Muscle of back (tissue), 11 donors: ENCODE results near the gene TTC7B. TPM values are rescaled to one million over a fixed set of nuclear protein-coding genes. Genes with fewer than 3 reads are reported as not detected.
"Not testable (repeated sequence)": the region's sequence is repeated elsewhere in the genome, so short reads cannot be mapped to it uniquely, and the experiment has no call there.

Source experiments
- DNase-seq, 3 donors: peaks; one replicate each; pipeline versions ENCODE4 v3.0.0 to v3.0.0-alpha.2; 2013
- polyA plus RNA-seq, 10 donors: library from polyadenylated mRNA; unstranded; fragments of 120-200 nt; gene quantifications; one replicate each; pipeline ENCODE4 v1.2.1, GENCODE V29; 2013; ENCODE audit not compliant: insufficient read length in 10 of 10

TTC7B gene
- polyA plus RNA-seq, 10 donors: 29.4 to 44.0 (median 38.3) TPM

DNA sequence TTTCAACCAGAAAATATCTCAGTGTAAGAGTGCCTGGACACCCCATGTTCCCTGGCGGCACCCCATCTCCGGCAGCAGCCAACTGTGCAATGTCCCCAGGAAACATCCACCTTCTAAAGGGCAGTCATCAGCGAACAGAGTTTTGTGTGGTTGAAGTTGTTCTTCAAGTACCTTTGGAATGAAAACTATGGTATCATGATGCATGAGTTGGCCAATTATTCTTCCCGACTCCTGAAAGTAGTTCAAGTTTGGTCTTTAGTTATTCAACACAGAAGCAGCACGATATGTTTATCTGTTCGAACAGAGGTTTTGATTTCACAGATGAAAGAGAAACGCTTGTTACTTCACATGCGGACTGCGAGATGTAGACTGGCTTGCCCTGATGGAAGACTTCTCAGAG is 21.1 kb upstream of the TTC7B start:
- DNase-seq: no peak

DNA sequence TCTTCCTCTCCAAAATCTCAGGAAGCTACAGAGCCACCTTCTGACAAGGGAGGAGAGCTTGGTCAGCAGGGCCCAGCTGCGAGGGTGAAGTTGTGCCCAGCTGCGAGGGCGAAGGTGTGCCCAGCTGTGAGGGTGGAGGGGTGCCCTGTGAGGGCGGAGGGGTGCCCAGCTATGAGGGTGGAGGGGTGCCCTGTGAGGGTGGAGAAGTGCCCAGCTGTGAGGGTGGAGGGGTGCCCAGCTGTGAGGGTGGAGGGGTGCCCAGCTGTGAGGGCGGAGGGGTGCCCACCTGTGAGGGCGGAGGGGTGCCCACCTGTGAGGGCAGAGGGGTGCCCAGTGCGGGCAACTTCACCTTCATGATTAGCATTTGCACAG is 20.4 kb upstream of the TTC7B start:
- DNase-seq: no peak

GRCh38 chr14:90831821-90832220 is 15.6 kb upstream of the TTC7B start:
- DNase-seq: no peak

GRCh38 chr14:90830931-90831701 is 14.9 kb upstream of the TTC7B start:
- no peak for DNase-seq

- DNase-seq: no peak
Observed at GRCh38 chr14:90829677-90830076, 13.4 kb upstream of the TTC7B start.

GRCh38 chr14:90828642-90829487 is 12.6 kb upstream of the TTC7B start:
- peak in 1 of 3 donors; percentile 62 for DNase-seq

DNA sequence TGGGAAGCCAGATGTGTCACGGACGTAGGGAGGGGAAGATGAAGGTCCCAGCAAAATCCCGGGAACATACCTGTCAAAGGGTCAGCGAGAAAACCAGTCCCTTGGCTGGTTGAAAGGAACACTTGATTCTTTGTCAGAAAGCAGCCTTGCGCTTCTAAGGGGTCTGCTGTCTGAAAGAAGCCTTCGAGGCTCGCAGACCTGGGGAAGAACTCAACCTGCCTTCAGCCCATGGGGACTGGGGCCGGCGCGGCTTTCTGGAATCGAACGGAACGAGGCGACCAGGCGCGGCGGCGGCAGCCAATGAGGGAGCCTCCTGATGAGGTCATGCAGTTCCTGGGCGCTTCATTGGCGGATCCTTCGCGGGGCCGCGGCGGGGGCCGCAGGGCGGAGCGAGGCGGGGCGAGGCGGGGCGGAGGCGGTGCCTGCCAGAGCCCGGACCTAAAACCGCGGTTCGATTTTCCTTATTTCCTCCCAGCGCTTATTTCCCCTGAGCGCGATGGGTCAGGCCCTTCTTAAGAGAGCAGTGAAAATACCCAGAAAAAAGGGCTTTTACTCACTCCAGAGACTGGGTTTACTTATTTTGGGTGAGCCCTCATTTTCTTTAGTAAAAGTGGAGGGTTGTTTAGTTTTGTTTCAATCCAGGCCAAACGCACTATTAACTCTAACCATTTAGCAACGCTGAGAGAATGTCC is 11.8 kb upstream of the TTC7B start:
- peak; percentile 88 to 98 (median 94) for DNase-seq

DNA sequence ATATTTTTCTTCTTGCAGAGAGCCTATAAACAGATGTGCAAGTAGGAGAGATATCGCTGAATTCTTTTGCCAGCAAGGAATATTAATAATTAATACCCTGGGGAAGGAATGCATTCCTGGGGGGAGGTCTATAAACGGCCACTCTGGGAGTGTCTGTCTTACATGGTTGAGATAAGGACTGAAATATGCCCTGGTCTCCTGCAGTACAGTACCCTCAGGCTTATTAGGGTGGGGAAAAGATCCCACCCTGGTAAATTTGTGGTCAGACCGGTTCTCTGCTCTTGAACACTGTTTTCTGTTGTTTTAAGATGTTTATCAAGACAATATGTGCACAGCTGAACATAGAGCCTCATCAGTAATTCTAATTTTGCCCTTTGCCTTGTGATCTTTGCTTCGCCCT is 7.3 kb upstream of the TTC7B start:
- not testable (repeated sequence) for DNase-seq

GRCh38 chr14:90820958-90821357 is 4.7 kb upstream of the TTC7B start:
- DNase-seq: no peak

DNA sequence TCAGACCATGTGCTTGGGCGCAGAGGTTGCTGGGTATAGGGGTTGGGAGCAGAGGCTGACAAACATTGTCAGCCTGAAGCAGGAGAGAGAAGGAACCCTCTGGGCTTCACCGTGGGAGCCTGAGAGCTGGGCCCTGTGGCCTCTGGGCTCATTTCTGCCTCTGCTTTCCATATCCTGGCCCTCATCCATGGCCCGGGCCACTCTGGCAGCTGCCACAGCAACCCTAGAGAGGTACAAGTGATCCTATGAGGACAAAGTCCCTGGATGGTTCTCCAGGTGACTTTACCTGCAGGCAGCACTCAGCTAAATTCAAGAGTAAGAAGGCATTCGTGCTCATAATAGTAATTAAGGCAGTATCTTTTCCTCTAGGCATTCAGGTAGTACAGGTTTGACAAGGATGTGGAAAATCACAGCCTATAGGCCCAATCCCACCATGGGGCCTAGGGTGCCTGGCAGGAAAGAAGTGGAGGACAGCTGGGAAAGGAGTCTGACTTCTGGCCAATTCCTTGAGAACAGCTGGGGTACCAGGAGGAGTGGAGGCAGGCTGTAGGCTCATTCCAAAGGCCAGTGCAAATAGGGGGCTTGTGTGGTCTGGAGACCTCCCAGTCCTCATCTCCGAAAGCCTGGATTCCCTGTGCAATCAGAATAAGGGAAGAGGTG is 3.6 kb upstream of the TTC7B start:
- no peak for DNase-seq

GRCh38 chr14:90818715-90819114 is 2.5 kb upstream of the TTC7B start:
- DNase-seq: no peak

GRCh38 chr14:90816681-90817436 is 629 bp upstream of the TTC7B start:
- DNase-seq: no peak

DNA sequence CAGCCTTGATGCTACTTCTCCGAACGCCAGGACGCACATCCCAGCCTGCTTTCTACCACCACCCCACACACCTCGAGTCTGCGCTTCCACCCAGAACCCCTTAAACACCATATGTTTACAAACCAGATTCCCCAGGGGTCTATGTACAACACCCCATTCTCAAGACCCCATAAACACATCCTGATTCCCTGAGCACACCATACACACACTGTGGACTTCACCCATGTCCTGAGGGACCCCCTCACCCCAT is 733 bp downstream of the TTC7B start:
- DNase-seq: peak in 1 of 3 donors; percentile 38

GRCh38 chr14:90814806-90815571 is 1.2 kb downstream of the TTC7B start:
- DNase-seq: no peak

DNA sequence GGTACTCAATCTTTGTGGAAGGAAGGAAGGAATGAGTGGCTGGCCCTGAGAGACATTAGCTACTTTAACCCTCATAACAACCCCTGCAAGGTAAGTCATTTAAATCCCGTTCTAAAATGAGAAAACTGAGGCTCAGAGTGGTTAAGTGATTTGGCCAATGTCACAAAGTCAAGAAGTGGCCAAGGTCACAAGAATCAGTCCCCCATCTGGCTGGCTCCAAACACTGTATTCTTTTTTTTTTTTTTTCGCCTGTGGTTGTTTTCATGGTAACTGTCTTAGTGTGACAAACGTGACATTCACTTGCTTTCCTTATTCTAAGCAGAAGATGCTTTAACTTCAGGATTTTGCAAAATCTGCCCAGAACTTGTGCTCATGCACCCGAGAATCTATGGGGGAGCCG is 2.8 kb downstream of the TTC7B start:
- no peak for DNase-seq

DNA sequence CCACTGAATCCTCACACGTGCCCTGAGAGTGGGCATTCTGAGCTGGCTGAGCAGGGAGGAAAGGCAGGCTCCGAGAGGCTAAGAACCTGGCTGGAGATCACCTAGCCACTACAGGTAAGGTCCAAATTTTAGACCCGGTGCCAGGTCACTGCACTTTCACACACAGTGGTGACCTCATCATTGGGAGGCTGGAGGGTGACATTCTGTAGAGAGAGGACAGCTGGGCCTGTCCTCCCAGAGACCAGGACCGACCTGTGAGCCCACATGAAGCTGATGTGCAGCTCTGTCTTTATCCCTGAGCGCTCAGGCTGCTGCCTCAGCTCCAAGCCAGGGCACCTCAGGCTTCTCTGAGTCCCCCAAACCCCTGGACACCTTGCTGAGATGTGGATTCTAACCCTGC is 4.1 kb downstream of the TTC7B start:
- DNase-seq: no peak

GRCh38 chr14:90811641-90812040 is 4.6 kb downstream of the TTC7B start:
- DNase-seq: no peak

GRCh38 chr14:90810806-90811205 is 5.4 kb downstream of the TTC7B start:
- DNase-seq: no peak

GRCh38 chr14:90809530-90810312 is 6.5 kb downstream of the TTC7B start:
- no peak for DNase-seq
